HEK293 (cell line): ENCODE data around the gene CDK19.

Experiments used
- CTCF ChIP-seq: fragments of 450-650 bp; formaldehyde crosslinking; IDR thresholded peaks from 2 replicates; pipeline ENCODE4 v1.5.1; 2016; ENCODE audit warnings: missing biosample characterization, missing genetic modification characterization
- PBX3 ChIP-seq: sonication (generic); formaldehyde crosslinking; IDR thresholded peaks from 2 replicates; pipeline ENCODE4 v1.8.1; 2022; ENCODE audit warnings: mild to moderate bottlenecking, moderate library complexity, missing genetic modification reagents
- ZNF16 ChIP-seq: fragments of 450-650 bp; formaldehyde crosslinking; IDR thresholded peaks from 2 replicates; pipeline ENCODE4 v1.5.1; 2016; ENCODE audit warnings: low read depth, missing biosample characterization, missing genetic modification characterization
- ZNF621 ChIP-seq: fragments of 450-650 bp; formaldehyde crosslinking; IDR thresholded peaks from 2 replicates; pipeline ENCODE4 v1.5.1; 2017; ENCODE audit warnings: missing biosample characterization, missing genetic modification characterization

- TF ChIP-seq ZNF621 (no peak), CTCF (tag by site-specific recombination) (no peak), PBX3 (no peak), ZNF16 (tag by site-specific recombination) (no peak)
These were observed 217.5 kb downstream of the CDK19 start for GRCh38 chr6:110597761-110598160.
